HS-27A (cell line): ENCODE data around the gene PNLIP.

Experiments used
- DNase-seq: peaks from one replicate; pipeline ENCODE4 v3.0.0-alpha.2; 2012; ENCODE audit warnings: low read depth, missing footprints

Gene PNLIP

GRCh38 chr10:116545756-116546155 is at the start of gene PNLIP:
Gene PNLIP (plus strand): TSS chr10:116545931. CDS start chr10:116546093, 162 bp downstream.
- DNase-seq, result no peak

DNA sequence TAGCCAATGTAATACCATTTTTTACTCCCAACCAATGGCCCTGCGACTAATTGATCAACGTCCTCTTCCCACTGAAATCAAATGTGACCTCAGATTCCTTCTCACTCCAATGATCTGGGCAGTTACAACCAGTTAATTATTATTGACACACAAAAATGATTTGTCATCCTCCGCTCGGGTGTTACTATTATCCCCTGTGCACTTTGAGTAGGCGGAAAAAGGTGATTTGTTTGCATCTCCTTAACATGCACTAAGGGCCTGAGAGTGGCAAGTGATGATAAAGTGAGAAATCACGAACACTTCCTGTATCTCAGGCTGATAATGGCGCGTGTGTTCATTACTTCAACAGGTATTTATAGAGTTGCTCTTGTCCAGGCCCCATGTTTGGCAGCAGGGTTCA is 40.9 kb upstream of the PNLIP start:
- DNase-seq, result no peak

DNA sequence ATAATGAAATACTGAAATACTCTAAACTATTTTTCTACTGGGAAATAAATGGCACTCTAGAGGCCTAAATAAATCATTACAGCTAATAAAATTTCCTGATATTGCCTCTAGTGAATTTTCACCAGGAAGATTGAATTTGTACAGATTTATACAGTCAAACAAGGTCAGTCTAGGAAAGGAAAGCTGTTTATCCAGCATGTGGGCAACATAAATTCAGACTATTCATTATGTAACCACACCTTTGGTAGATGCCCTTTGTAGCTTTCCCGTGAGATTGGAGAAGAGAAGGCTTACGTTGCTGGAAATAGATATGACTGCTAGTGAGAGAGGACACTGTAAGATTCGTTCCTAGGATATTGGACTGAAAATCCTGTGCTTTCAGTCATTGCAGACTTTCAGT is 35.2 kb upstream of the PNLIP start:
- DNase-seq, result no peak

DNA sequence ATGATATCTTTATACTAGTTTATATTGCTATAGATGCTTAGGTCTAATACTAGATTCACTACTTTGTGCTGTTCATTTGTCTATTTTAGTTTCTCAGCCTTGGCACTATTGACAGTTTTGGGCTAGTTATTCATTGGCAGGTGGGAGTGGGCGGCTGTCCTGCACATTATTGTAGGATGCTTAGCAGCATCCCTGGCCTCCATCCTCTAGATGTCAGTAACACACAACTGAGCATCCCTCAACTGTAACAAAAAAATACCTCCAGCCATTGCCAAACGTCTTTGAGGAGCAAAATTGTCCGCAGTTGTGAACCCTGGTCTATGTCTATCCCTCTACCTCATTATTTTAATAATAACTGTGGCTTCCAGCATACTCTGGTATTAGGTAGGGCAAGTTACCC is 34.4 kb upstream of the PNLIP start:
- DNase-seq, result no peak

DNA sequence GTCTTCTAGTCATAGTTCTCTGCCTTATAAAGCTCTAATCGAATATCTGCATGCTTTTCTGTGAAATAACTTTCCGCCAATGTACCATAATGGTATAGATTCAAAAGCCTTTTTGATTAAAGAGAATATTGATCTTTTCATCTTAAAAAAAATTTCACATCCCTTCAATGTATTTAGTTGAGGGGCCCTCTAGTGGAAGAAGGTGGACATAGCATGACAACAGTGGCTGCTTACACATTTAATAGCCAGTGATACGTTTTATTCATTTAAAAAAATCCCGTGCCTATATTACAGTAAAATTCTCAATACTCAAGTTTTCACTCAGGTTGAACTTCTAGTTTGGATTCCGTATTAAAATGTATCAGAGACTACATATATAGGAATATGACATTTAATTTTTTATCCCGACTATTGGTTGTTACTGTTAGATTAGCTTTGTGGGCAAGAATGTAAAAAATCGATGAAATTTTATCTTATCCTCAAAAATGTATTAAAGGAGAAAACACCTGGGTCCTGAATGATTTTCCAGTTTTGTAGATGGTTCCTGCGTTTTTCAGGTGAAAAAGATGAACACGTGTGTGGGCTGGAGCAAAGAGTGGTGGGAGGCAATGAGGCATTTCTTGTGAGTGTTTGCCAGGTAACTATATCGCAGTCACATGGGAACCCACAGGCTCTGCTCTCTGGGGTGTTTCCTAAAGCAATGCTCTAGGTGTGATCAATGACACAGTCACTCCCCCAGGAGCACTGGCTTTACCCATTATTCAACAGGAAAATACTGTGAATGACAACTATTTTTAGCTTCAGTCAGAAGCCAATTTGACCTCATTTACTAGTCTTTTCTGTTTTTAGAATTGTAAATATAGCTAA is 24.1 kb upstream of the PNLIP start:
- no peak for DNase-seq

DNA sequence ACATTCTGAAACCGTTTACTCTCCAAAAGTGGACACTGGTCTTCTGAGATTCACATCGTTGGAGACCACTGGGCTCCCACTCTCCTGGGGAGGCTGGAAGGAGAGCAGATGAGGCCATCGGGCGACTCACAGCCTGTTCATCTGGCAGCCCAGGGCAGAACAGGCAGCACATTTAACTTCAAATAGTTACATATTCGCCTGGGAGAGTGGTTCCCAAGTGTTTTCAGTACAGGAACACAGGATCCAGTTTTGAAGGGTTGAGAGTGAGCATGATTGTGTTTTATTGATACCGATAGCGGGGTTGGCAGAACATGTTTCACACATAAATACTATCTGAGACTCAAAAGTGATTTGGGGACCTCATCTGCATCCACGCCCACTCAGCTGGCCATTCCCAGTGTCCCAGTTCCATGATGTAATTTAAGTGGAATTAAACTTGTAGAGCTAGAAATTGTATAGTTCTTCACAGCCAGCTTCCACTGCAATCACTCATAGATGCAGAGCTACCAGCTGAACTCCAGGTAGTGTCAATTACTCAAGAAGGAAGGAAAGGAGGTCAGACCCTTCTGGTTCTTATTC is 22.8 kb upstream of the PNLIP start:
- no peak for DNase-seq

DNA sequence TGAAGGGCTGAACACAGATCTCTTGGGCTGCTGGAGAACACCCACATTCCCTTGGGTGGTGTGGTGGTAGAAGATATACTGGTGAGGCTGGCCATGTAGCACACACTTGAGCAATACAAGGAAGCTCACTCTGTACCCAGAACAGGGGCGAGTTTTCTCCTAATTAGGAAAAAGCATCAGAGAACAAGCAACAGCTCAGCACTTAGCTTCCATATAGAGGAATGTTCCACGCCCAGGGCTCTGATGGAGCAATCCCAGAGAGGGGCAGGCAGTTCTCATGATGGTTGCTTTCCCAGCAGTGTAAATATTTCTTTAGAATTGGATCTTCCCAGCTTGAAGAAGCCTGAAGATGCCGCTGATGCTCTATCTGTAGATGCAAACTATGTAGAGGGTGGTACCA is 21.0 kb upstream of the PNLIP start:
- DNase-seq, result no peak

- no peak for DNase-seq
These were observed 19.5 kb upstream of the PNLIP start for GRCh38 chr10:116526219-116526618.

DNA sequence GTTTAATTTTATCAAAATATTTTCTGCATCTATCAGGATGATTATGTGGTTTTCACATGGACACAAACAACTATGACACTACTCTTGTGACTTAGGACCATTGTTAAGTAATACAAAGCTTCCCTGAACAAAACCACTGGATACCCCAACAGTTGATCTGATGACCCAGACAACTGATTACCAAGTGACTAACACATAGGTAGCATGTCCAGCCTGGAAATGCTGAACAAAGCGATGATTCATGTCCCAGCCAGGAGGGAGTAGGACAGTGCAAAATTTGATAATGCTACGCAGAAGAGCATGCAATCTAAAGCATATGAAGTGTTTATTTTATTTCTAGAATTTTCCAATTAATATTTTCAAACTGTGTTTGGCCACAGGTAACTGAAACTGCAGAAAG is 8.9 kb upstream of the PNLIP start:
- DNase-seq, result no peak

GRCh38 chr10:116538456-116538855 is 7.3 kb upstream of the PNLIP start:
- DNase-seq, result no peak

- no peak for DNase-seq
These were observed 6.7 kb upstream of the PNLIP start for GRCh38 chr10:116538992-116539391.

- DNase-seq, result no peak
These were observed 4.9 kb upstream of the PNLIP start for GRCh38 chr10:116540814-116541213.

DNA sequence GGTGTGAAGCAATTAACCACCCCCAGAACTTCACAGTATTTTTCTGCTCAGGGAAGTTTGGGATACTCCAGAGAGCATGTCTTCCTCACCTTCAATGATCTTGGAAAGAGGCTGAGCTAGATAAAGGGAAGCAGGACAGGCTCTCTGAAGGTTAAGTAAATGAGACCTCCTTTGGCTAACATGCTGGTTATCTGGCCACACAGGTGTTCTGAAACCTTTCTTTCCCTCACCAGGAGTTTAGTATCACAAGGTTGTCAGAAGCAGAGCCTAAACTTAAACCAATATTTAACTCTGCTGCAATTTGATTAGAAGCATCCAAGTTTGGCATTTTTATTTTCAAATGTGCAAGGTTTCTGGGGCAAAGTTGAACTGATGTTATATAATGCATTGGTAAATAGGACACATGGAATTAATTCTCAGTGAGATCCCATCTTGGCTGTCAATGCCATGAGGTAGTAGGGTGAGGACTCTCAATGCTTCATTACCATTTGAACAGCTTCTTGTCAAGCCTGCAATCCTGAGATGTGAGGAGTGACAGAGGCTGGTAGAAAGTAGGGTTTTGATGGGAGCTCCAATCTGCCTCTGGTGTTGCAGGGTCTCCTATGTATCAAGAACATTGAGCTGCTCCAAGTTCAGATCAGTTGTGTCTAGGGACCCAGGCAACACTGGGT is 3.6 kb upstream of the PNLIP start:
- no peak for DNase-seq

- no peak for DNase-seq
These were observed 609 bp upstream of the PNLIP start for GRCh38 chr10:116545122-116545521.

GRCh38 chr10:116548301-116548700 is 2.6 kb downstream of the PNLIP start:
- DNase-seq, result no peak

- no peak for DNase-seq
These were observed 7.7 kb downstream of the PNLIP start for GRCh38 chr10:116553378-116553980.

GRCh38 chr10:116554628-116555027 is 8.9 kb downstream of the PNLIP start:
- no peak for DNase-seq

DNA sequence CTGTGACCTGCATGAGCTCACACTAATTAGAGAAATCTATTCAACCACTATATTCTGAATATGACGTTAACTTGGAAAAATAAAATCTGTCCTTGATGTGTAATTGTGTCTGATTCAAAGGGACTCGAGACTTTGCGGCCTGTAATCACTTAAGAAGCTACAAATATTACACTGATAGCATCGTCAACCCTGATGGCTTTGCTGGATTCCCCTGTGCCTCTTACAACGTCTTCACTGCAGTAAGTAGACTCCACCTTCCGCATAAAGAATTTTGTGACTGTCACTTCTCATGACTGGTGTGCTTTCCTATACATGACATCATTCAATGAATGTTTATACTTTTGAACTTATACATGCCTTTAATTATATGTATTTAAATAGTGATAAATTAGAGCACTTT is 10.1 kb downstream of the PNLIP start:
- no peak for DNase-seq

DNA sequence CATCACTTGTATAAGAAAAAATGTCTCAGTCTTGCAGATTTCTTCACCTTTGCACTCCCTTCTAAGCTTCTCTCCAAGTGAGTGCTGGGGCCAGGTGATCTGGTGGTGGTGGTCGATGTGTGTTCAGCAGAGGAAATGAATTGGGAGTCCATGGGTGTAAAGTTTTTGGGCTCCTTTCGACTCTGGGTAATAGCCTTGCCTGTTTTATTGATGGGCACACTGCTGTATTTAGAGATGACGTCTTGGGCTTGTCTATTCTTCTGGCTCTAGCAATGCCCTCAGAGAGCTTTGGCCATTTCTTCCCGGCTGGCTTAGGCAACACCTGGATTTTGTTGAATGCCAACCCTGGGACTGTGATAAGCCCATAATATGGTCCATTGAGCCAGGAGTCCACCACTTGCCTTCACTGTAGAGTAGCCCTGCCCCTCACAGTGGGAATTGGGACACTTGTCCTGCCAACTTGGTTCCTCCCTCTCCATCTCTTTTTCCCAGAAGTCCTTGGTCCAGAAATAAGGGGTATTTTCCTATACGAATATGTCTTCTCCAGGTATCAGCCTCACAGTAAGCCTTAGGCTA is 11.7 kb downstream of the PNLIP start:
- no peak for DNase-seq

DNA sequence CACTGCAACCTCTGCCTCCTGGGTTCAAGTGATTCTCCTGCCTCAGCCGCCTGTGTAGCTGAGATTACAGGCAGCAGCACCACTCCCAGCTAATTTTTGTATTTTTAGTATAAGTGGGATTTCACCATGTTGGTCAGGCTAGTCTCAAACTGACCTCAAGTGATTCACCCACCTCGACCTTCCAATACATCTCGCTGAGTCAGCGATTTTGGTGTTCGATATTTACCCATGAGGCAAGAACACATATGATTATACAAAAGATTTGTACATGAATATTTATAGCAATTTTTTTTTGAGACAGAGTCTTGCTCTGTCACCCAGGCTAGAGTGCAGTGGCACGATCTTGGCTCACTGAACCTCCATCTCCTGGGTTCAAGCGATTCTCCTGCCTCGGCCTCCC is 19.8 kb downstream of the PNLIP start:
- DNase-seq, result no peak

DNA sequence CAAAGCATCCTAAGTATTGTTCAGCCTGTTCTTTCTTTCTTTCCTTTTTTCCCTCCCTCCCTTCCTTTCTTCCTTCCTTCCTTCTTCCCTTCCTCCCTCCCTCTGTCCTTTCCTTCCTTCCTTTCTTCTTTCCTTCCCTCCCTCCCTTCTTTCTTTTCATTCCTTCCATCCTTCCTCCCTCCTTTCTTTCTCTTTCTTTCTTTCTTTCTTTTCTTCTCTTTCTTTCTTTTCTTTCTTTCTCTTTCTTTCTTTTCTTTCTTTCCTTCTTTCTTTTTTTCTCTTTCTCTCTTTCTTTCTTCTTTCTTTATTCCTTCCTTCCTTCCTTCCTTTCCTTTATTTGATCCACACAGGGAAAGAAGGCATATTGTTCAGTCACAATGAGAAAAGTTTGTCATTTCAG is 21.2 kb downstream of the PNLIP start:
- DNase-seq, result no peak

GRCh38 chr10:116567335-116567734 is 21.6 kb downstream of the PNLIP start:
- no peak for DNase-seq
